AG10803 (cell line): Measurements from ENCODE around the gene ACOD1.
A peak's percentile ranks its signal among the peaks of the same experiment; 100 is the strongest.

Source experiments
- DNase-seq: peaks from one replicate; pipeline ENCODE4 v3.0.0; 2010; ENCODE audit warnings: low read depth
- H3K4me3 ChIP-seq: 2 replicates; pipeline ENCODE4 v1.5.1; 2011; ENCODE audit warnings: mild to moderate bottlenecking, low read length, control low read depth
- CTCF ChIP-seq: conservative IDR thresholded peaks from 2 replicates; pipeline ENCODE4 v1.5.1; 2011; ENCODE audit warnings: mild to moderate bottlenecking, low read length, control low read depth, inconsistent platforms

ACOD1 gene

GRCh38 chr13:77000475-77000874 is 52.2 kb downstream of the ACOD1 start:
- TF ChIP-seq CTCF: no peak
- H3K4me3 ChIP-seq: no peak overlapping the region
- peak; percentile 55 for DNase-seq

GRCh38 chr13:77001540-77001939 is 53.2 kb downstream of the ACOD1 start:
- no peak for TF ChIP-seq CTCF
- no peak for DNase-seq
- no peak overlapping the region for H3K4me3 ChIP-seq

GRCh38 chr13:77001963-77002587 is 53.8 kb downstream of the ACOD1 start:
- TF ChIP-seq CTCF: no peak
- peak; percentile 31 for DNase-seq
- no peak overlapping the region for H3K4me3 ChIP-seq

GRCh38 chr13:77002590-77003190 is 54.4 kb downstream of the ACOD1 start:
- DNase-seq: peak; percentile 43
- H3K4me3 ChIP-seq: no peak overlapping the region
- TF ChIP-seq CTCF: peak; percentile 81
